Colonic mucosa (tissue), 4 donors: ENCODE measurements around the gene GDF11. TPM values are rescaled to one million over a fixed set of nuclear protein-coding genes. Genes with fewer than 3 reads are reported as not detected.
A peak's percentile ranks its signal among the peaks of the same experiment; 100 is the strongest.

Experiments used
- DNase-seq: peaks from one replicate; pipeline ENCODE4 v3.0.0-alpha.2; 2020
- H3K27ac ChIP-seq: fragments of 200-600 bp; one replicate; pipeline ENCODE4 v1.8.0; 2021
- H3K27me3 ChIP-seq: fragments of 200-600 bp; one replicate; pipeline ENCODE4 v1.8.0; 2021
- H3K36me3 ChIP-seq: fragments of 200-600 bp; one replicate; pipeline ENCODE4 v1.8.0; 2021
- H3K4me1 ChIP-seq: fragments of 200-600 bp; one replicate; pipeline ENCODE4 v1.8.0; 2021; ENCODE audit warnings: mild to moderate bottlenecking
- H3K4me3 ChIP-seq: fragments of 200-600 bp; one replicate; pipeline ENCODE4 v1.8.0; 2021
- H3K9ac ChIP-seq, 2 donors: one replicate each; pipeline ENCODE4 v1.7.0; 2013; ENCODE audit warnings: control low read depth in 2 of 2, low read depth in 2 of 2, low read length in 2 of 2
- H3K9me3 ChIP-seq: fragments of 200-600 bp; one replicate; pipeline ENCODE4 v1.8.0; 2021
- CTCF ChIP-seq: fragments of 200-600 bp; IDR thresholded peaks from one replicate; pipeline ENCODE4 v1.8.0; 2022; ENCODE audit warnings: antibody characterized with exemption, mild to moderate bottlenecking
- intact Hi-C: fragments of 100-400 bp; cut with DNase I; formaldehyde crosslinking; loops from one replicate; pipeline ENCODE4 v1.14.1; 2022
- total RNA-seq, 2 donors: library from RNA; stranded (reverse); fragmentation: NEBNext Ultra II Directional in 1 of 2; extraction: Animal tissue kit (Norgen Biotek cat#: 25700) in 1 of 2; gene quantifications; one replicate each; pipeline ENCODE4 v1.2.1, GENCODE V29; 2021
- donor health status: healthy.
- donor health status: DM: no; HTN: no; CAD: no.
- donor health status: DM: no; HTN: no; CAD: no.

GDF11 gene
- total RNA-seq, 2 donors from 2014 or later: 3.2 to 3.7 TPM

GRCh38 chr12:55719371-55719770, 23.6 kb upstream of the GDF11 start:
- intact Hi-C loops: no loop called here
- DNase-seq: no peak

DNA sequence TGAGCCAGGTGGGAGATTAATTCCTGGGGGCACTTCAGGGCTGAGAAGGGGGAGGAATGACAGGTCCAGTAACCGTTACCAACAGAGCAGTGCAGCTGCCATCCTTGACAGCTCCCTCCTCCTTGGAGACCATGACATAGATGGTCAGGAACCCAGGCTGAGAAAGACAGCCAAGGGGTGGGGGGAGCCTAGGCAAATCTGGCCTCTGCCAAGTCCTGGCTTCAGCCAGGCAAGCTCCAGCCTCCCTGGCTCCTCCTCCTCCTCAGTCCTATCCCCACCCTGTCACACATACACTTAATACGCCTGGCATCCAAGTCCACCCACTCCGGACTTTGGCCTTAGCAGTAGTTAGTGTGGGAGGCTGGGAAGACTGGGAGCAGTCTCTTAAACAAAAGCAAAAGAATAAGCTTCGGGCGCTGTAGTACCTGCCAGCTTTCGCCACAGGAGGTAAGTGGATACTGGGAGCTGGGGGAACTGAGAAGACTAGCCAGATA, 22.8 kb upstream of the GDF11 start, which contains the start of gene RDH5:
Gene RDH5 (plus strand): TSS at position 323 of the 494 bp plus-strand sequence. CDS start 792 bp downstream, outside the sequence.
- peak; percentile 92 for DNase-seq
- Histone ChIP-seq H3K4me1 (peaks cover 54% of the 10 kb centered on the region), H3K27me3 (no peaks in the 10 kb centered on the region), H3K4me3 (no peak within 1 kb of the TSS), H3K27ac (peak within 1 kb of the TSS; percentile 99), H3K36me3 (no peaks in the 10 kb centered on the region), H3K9ac (peak within 1 kb of the TSS; percentile 53 to 91), H3K9me3 (no peaks in the 10 kb centered on the region)
- intact Hi-C loops: loop anchor here (5.0 kb wide), 2 partner anchors 38 to 58 kb away; a partner anchor contains a TSS
- no peak for TF ChIP-seq CTCF

More at GRCh38 chr12:55719371-55719770, 23.6 kb upstream of the GDF11 start:
- no peaks in the 10 kb centered on the region for H3K27me3 ChIP-seq
- H3K36me3 ChIP-seq: no peaks in the 10 kb centered on the region
- TF ChIP-seq CTCF: no peak
- H3K27ac ChIP-seq: peak overlapping the region; percentile 99
- H3K9me3 ChIP-seq: no peaks in the 10 kb centered on the region
- no peak overlapping the region for H3K4me3 ChIP-seq
- peak overlapping the region in 1 of 2 donors; percentile 91 for H3K9ac ChIP-seq
- peaks cover 52% of the 10 kb centered on the region for H3K4me1 ChIP-seq

GRCh38 chr12:55720894-55721444, 22.0 kb upstream of the GDF11 start:
- no peaks in the 10 kb centered on the region for H3K9me3 ChIP-seq
- peaks cover 49% of the 10 kb centered on the region for H3K4me1 ChIP-seq
- H3K9ac ChIP-seq: peak overlapping the region in 1 of 2 donors; percentile 91
- intact Hi-C loops: loop anchor here (5.0 kb wide), 2 partner anchors 39 to 59 kb away; a partner anchor contains a TSS
- H3K27me3 ChIP-seq: no peaks in the 10 kb centered on the region
- H3K36me3 ChIP-seq: no peaks in the 10 kb centered on the region
- H3K27ac ChIP-seq: peak overlapping the region; percentile 99
- no peak overlapping the region for H3K4me3 ChIP-seq
- DNase-seq: peak; percentile 77
- peak; percentile 54 for TF ChIP-seq CTCF

GRCh38 chr12:55721601-55722213, 21.2 kb upstream of the GDF11 start:
- H3K9ac ChIP-seq: peak overlapping the region in 1 of 2 donors; percentile 91
- intact Hi-C loops: loop anchor here (5.0 kb wide), 2 partner anchors 39 to 59 kb away; a partner anchor contains a TSS
- TF ChIP-seq CTCF: no peak
- no peak overlapping the region for H3K4me3 ChIP-seq
- no peaks in the 10 kb centered on the region for H3K27me3 ChIP-seq
- H3K9me3 ChIP-seq: no peaks in the 10 kb centered on the region
- H3K36me3 ChIP-seq: no peaks in the 10 kb centered on the region
- H3K27ac ChIP-seq: peak overlapping the region; percentile 99
- DNase-seq: peak; percentile 29
- peaks cover 48% of the 10 kb centered on the region for H3K4me1 ChIP-seq

DNA sequence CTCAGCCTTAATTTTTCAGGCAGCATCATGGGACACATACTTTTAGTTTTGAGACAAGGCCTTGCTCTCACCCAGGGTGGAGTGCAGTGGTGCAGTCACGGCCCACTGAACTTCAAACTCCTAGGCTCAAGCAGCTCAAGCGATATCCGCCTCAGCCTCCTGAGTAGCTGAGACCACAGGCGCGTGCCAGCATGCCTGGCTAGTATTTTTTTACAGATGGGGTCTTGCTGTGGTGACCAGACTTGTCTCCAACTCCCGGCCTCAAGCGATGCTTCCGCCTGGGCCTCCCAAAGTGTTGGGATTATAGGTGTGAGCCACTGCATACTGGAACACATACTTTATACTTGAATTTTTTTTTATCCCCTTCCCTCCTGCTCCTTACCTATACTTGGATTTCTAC, 20.0 kb upstream of the GDF11 start:
- no peak for DNase-seq
- no peak overlapping the region for H3K27ac ChIP-seq
- no peak overlapping the region for H3K9ac ChIP-seq
- no peak overlapping the region for H3K4me3 ChIP-seq
- H3K27me3 ChIP-seq: no peaks in the 10 kb centered on the region
- no peaks in the 10 kb centered on the region for H3K36me3 ChIP-seq
- peaks cover 36% of the 10 kb centered on the region for H3K4me1 ChIP-seq
- intact Hi-C loops: loop anchor here (5.0 kb wide), 2 partner anchors 41 to 61 kb away; a partner anchor contains a TSS
- TF ChIP-seq CTCF: no peak
- H3K9me3 ChIP-seq: no peaks in the 10 kb centered on the region
